NCI-H82 (cell line): ENCODE results near the gene ARGLU1.
A peak's percentile ranks its signal among the peaks of the same experiment; 100 is the strongest.
"Not testable (repeated sequence)": the region's sequence is repeated elsewhere in the genome, so short reads cannot be mapped to it uniquely, and the experiment has no call there.

Source experiments
- DNase-seq: peaks from one replicate; lab custom pipeline; 2025; lab: John Stamatoyannopoulos, UW

Gene ARGLU1

DNA sequence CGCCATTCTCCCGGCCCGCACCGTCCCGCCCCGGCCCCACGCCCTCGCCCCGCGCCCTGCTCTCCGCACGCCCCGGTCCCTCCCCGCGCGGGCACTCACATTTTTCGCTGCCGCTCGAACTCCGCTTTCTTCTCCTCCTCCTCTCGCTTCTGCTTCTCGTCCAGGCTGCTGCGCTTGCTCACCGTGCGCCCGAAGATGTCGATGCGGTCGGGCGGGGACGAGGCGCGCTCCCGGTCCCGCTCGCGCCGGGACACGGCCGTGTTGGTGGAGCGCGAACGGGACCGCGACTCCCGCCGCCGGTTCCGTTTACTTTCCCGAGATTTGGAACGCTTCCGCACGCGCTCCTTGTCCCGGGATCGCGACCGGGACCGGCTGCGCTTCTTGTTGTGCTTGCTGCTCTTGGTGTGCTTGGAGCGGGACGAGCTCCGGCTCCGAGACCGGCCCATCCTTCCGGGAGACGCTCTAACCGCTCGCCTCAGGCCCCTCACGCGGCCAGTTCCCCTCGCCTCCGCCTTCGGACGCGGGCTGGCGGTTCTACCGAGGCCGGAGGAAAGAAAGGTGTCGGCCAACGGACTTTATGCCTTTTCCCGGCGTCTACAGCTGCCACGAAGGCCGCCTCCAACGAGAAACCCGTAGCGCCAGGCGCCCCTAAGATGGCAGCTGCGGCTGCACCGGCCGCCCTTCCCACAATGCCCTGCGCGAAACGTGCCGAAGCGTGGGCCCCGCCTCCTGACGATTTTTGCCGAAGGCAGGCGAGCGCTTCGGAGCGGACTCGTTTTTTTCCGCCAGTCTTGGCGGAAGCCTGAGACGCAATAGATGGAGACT is at the start of gene ARGLU1:
TSS of gene ARGLU1 (minus strand) at position 664 of the 825 bp plus-strand sequence. CDS start at position 446, 218 bp downstream.
- DNase-seq = peak; percentile 97

- DNase-seq = no peak
Observed at GRCh38 chr13:106617561-106617960, 49.6 kb upstream of the ARGLU1 start.

GRCh38 chr13:106616729-106617128 is 48.8 kb upstream of the ARGLU1 start:
- no peak for DNase-seq

DNA sequence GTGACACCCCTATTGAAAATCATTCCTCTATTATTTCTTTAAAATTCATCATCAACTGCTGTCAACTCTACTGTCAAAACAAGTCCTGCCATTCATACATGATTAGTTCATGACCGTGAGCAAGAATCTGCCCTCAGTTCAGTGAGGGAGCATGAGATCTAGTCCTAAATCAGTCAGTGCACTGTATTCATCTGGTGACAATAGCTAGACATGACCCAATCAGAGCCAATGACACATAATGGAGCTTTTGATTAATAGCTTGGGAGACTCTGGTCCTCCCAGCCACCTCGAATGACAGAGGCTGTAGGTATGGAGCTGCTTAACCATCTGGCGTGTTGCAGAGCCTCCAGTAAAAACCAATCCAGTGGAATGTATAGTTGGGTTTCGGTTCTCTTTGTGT is 46.9 kb upstream of the ARGLU1 start:
- peak; percentile 60 for DNase-seq

DNA sequence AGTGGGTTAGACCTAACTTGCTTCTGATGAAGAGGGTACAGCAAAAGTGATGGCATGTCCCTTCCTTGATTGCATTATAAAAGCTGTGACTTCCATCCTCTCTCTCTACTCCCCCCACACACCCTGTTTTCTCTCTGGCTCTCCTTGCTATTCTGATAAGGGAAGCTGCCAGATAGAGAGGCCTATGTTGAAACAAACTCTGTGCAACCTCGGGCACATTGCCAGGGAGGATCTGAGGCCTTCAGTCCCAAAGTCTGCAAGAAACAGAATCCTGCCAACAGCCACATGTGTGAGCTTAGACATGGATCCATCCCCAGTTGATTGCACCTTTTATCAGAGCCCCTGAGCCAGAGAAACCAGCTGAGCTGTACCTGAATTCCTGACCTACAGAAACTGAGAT is 44.8 kb upstream of the ARGLU1 start:
- no peak for DNase-seq

GRCh38 chr13:106610486-106610885 is 42.5 kb upstream of the ARGLU1 start:
- DNase-seq = no peak

GRCh38 chr13:106609116-106609515 is 41.2 kb upstream of the ARGLU1 start:
- DNase-seq = no peak

GRCh38 chr13:106603546-106603945 is 35.6 kb upstream of the ARGLU1 start:
- DNase-seq = no peak

DNA sequence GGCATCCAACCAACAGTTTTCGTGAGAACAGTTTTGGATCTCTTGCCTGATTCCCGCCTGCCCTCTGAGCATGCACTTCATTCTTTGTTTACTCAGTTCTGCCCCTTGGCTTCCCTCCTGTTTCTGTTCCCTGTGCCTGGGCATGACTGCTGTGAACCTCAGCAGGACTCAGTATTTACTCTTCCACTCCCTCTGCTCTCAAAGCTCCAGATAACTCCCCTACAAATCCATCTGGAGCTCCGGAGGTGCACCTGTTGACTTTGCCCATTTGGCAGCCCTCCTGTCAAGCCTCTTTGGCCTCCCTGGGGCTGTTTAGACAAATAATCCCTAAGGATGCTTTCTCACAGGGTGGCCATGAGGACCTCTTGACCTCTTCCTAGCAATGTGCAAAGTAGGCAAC is 34.2 kb upstream of the ARGLU1 start:
- DNase-seq = no peak

GRCh38 chr13:106601489-106601888 is 33.6 kb upstream of the ARGLU1 start:
- no peak for DNase-seq

- not testable (repeated sequence) for DNase-seq
Observed at GRCh38 chr13:106600798-106601135, 32.8 kb upstream of the ARGLU1 start.

GRCh38 chr13:106599875-106600797 is 32.2 kb upstream of the ARGLU1 start:
- DNase-seq = no peak

GRCh38 chr13:106597749-106598395 is 29.9 kb upstream of the ARGLU1 start:
- no peak for DNase-seq

DNA sequence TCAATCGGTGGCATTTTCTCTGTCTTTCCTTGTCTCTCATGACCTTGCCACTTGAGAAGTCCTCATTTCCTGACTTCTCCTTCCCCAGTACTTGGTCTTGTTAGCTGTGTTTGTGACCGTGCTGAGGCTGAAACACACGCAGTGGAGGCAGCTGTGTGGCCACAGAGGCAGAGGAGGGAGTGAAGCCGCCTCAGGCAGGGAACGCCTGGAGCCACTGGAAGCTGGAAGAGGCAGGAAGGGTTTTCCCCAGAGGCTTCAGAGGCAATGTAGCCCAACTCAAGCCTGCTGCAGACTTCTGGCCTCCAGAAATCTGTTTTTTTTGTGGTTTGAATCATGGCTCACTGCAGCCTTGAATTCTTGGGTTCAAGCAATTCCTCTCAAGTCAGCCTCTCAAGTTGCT is 29.2 kb upstream of the ARGLU1 start:
- DNase-seq = no peak

DNA sequence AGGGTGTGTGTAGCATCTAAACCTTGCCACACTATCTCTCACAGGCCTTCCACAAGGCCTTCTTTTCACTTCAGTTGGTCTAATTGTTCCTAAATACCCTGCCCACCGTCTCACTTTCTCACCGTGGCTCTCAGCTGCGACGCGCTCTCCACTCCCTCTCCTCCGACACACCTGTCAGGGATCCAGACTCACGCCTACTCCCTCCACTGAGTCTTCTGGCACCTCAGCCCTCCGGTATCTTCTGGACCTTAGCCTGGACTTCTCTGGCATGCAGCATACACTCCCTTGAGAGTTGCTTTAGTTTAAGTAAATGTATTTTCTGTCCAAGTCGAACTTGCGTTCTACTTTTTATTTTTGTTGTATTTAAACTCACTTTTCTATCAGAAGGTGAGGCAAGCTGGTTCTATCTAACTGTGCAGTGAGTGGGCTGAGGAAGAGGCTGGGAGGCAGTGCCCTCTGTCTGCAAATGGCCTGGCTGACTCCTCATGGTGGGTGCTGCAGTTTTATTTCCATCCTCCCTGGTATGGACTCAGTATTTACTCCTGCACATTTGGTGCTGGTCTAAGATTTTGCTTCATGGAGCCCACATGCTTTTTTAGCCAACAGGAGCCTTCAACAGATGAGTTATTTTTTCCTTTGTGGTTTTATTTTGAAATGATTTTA is 28.5 kb upstream of the ARGLU1 start:
- DNase-seq = no peak

GRCh38 chr13:106595625-106596024 is 27.7 kb upstream of the ARGLU1 start:
- DNase-seq = no peak

DNA sequence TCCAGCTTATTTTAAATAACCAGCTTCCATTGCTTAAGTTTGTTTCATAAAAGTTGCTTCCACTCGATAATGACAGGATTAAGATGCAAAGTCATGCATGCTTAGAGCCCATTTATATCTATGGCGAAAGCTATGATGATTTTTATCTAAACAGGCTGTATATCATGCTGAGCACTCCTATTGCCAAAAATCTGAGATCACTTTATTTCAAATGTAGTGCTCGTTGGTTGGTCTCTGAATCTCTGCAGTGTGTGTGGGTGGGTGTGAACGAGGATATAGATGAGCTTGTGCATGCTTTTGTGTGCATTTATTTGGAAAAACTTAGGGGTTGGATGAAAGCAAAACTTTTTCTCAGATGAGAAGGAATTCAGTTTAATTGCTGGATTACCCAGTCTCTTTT is 27.0 kb upstream of the ARGLU1 start:
- DNase-seq = no peak

GRCh38 chr13:106593132-106593531 is 25.2 kb upstream of the ARGLU1 start:
- no peak for DNase-seq

GRCh38 chr13:106591299-106591698 is 23.4 kb upstream of the ARGLU1 start:
- DNase-seq = no peak

- DNase-seq = no peak
Observed at GRCh38 chr13:106589716-106590115, 21.8 kb upstream of the ARGLU1 start.

GRCh38 chr13:106588367-106588766 is 20.4 kb upstream of the ARGLU1 start:
- no peak for DNase-seq

- DNase-seq = no peak
Observed at GRCh38 chr13:106587787-106588186, 19.9 kb upstream of the ARGLU1 start.
